Measurements from ENCODE around the gene TSPAN15.
"Not testable (repeated sequence)": the region's sequence is repeated elsewhere in the genome, so short reads cannot be mapped to it uniquely, and the experiment has no call there.

The TSPAN15 gene

DNA sequence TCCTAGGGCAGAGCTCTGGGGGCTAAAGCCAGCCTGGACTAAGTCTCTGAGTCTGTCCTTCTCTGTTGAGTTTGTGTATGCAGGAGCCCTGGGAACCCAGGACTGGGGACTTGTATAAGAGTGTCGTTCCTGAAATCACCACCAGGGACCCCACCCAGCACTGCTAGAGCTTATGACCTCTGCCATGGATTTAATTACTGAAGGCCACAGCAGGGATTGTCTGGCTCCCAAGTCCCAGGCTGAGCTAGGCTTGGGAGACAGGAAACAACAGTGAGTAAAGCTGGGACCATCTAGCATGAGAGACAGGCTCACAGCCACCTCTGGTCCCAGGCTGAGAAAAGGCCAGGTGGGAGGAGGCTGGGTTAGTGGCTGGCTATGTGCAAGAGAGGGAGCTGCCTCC lies 1.4 kb upstream of the TSPAN15 start:
- DNase-seq: peak; percentile 68 to 85 (median 77)

DNA sequence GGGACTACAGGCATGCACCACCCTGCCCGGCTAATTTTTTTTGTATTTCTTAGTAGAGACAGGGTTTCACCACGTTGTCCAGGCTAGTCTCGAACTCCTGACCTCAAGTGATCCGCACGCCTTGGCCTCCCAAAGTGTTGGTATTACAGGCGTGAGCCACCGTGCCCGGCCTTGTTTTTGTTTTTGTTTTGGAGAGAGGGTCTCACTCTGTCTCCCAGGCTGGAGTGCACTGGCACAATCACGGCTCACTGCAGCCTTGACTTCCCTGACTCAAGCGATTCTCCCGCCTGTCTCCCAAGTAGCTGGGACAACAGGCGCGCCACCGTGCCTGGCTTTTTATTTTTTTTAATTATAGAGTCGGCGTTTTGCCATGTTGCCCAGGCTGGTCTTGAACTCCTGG lies 870 bp upstream of the TSPAN15 start:
- DNase-seq: not testable (repeated sequence)

DNA sequence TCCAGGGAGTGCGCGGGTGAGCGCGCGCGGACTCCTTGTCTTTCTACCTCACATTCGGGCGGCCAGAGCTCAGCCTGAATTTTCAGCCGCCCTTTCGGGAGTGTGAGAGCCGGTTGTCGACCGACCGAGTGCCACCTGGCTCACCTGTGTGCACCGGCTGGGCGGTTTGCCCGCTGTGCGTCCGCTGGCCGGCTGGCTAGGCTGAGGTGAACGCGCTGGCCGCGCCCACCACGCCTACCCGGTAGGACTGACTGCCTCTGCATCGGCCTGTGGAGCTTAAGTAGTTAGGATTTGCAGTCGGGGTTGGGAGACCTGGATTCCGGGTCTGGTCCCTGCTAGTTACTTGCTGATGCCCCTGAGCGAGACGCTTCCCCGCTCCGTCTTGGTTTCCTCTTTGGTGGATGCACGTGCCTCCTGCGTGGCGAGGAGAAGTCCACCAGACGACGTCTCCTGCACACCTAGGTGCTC lies 553 bp downstream of the TSPAN15 start:
- peak in 1 of 3 donors; percentile 40 for DNase-seq

DNA sequence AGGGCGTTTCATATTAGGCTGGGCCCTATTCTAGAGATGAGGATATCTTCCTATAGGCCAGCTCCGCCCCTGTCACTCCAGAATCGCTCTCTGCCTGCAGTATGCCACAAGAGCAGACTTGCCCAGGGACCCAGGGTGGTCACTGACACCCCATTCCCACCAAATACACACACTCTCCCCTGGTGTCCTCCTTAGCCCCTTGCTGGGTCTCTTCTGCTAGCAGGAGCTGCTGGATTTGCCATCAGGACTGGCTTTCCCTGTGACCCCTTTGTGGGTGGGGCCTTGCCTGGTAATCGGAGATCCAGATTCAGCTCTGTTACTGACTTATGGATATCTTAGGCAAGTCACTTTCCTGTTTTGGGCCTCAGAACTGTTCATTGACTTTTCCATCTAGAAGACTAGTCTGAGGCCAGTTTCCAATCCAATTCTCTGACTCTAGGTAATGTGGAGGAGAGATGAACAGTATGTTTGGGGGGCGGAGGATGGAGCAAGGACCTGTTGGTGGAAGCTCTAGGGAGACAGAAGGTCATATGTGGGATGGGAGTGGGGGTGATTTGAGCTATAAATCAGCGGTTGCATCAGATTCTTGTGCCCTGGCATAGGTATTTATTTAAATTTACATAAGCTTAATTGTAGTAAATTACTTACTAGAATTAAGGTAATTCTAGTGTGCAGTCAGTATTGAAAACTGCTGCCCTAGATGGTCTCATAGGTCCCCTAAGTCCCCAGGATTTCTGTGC lies 1.6 kb downstream of the TSPAN15 start:
- no peak for DNase-seq

DNA sequence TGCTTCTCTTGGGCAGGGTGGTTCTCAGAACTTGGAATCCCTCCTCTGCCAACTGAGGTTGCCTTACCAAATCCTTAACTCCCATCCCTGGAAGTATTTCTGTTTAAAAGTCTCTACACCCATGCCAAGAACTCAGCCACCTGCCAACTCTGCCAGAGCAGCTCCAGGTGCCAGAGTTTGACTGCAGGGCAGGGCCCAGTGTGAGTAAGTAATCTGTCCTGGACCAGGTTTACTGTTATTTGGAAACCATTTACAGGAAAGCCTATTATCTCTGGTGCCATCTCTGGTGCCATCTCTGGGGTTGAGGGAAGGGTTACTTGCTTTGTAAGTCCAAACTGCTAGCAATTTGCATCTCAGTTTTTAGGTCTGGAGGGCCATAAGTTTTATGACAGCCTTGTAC lies 2.5 kb downstream of the TSPAN15 start:
- DNase-seq: no peak

DNA sequence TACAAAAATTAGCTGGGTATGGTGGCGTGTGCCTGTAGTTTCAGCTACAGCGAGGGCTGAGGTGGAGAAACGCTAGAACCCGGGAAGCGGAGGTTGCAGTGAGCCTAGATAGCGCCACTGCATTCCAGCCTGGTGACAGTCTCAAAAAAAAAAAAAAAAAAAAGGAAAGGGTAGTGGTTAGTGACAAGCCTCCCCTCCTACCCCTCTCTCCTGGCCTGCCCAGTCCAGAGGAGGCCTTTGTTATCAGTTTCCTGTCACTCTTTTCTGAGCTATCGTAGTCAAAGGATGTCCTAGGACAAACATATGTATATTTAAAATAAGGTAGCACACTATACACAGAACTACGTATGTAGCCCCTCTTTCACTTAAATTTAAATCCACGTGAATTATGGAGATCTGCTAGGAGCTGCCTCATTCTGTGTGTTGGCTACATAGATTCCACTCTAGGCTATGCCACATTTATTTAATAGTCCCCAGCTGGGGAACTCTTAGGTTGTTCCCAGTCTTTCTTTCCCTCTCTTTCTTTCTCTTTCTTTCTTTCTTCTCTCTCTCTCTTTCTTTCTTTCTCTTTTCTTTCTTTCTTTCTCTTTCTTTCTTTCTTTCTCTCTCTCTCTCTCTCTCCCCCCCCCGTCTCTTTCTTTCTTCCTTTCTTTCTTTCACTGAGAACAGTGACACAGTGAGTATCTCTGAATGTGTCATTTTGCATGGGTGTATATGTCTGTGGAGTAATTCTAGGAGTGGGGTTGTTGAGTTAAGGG lies 3.9 kb downstream of the TSPAN15 start:
- no peak for DNase-seq

DNA sequence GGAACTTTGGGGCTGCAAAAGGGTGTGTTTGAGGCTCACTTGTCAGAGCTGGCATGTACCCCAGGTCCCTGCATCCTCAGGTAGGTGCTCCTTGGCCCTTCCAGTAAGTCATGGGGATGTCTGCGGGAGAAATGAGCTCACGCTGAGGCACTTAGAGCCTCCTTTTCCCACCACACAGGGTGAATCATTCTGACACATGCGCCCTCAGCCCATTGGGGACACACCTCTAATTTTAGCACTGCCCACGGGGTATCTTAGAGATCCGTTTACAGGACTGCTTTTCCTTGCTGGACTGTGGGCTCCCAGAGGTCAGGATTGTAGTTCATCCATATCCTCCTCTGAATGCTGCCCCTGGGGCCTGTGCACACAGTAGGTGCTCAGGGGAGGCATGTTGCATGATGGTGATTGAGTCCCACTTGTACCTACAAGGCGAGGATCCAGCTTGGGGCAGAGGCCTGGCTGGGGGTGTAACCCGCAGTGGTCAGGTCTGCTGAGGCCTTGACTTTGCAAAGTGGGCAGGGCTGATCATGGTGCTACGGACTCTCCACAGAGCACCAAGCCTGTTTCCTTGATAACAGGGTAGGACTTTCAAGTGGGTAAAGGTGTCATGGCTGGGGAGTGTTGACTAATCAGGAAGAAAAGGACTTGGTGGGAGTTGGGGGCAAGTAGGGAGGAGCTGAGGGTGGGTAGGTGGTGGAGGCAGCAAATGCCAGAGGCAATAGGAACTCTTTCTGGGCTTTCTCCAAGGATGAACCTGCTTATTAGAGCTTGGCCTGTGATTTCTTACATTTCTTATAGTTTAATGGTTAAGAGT lies 5.8 kb downstream of the TSPAN15 start:
- DNase-seq: peak; percentile 43 to 61 (median 56)

DNA sequence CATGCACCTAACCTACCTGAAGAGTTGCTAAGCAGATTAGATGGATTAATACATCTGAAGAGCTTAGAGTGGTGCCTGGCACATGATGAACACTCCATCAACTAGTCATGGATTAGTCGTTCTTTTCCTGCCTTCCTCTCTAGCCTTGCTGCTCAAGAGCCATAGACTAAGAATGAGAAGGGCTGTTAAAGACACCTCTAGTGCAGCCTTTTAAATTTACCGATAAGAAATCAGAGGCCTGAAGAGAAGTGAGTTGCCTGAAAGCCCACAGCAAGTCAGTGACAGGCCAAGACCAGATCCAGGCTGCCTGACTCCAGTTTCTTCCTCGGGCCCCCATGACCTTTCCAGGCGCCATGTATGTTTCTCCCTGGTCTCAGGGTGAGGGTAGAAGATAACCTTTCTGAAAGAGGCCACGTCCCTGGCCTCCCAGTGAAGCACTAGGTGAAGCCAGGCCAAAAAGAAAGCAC lies 6.5 kb downstream of the TSPAN15 start:
- DNase-seq: peak in 1 of 3 donors; percentile 51

DNA sequence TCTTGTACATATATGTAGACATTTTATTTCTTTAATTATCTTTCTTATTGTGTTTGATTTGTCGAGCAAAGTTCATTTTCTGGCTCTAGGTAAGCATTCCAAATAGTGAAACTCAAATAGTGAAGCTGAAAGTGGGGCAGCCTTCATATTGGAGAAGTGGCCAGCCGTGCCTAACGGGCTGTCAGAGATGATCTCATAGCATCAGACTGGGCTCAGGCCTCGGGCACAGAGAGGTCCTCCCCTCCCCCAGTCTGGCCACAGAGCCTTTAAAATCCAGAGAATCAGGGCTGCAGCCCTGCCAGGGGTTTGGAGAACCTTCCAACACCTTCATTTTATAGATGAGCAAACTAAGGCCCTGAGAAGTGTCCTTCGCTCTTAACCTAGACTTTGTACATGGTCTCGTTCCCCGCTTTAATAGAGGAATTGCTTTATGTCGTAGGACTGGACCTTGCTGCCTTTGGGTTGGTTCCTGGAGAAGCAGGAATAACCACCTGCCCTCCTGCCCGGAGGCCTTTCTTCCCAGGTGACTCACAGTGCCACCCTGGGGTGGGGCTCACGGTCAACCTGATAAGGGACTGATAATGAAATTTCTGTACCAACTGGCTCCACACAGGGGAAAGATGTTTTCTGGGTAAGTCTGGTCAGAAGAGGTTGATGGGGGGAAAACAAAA lies 7.3 kb downstream of the TSPAN15 start:
- peak; percentile 85 to 86 (median 86) for DNase-seq

DNA sequence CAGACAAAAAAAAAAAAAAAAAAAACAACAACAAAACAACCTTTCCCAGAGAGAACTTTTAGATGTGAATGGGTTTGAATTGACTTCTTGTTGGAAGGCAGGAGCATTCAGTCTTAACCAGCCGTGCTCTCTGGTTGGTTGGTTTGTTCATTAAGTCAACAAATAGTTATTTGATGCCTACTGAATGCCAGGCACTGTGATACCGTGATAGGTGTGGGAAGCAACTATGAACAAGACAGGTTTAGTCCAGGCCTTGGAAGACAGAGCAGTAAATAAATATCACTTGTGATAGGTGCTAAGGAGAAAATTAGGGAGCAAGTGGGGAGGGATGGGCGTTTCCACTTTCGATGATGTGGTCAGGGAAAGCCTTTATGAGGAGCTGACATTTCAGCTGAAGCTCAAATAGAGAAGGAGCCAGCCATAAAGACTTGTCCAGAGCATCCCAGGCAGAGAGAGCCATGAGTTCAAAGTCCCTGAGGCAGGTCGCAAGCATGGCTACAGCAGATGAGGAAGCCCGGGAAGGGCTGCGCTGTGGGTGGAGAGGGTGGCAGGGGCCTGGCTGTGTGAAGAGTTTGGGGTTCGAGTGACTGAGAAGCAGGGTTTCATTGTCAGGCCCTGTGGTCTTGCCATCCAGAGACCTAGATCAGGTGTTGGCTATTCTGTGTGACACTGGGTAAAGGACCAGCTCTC lies 8.0 kb downstream of the TSPAN15 start:
- no peak for DNase-seq

DNA sequence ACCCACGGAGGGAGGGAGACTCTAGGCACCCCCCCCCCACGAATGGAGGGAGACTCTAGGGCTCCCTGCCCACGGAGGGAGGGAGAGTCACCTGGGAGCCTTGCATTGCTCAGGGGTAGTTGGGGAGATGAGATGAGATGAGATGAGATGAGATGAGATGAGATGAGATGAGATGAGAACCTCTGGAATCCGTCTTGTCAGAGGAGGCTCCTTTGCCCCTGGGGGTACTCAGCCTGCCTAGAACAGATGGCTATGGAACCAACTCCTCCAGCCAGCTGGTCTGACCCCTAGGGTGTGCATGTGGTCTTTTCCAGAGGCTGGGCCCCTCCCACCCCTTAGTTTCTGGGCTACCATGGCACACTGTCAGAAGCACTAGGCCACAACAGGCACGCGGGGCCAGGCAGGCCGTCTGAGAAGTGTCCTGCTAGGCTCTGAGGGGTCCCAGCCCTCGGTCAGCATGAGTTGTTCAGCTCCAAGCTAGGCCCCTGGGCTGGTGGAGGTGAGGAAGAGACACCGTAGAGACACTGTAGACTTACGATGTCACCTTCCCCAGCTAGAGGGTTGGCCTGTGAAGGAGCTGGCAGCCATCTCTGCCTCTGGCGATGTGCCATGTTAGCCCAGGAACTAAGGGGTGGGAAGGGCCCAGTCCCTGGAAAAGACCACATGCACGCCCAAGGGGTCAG lies 8.8 kb downstream of the TSPAN15 start:
- DNase-seq: no peak

DNA sequence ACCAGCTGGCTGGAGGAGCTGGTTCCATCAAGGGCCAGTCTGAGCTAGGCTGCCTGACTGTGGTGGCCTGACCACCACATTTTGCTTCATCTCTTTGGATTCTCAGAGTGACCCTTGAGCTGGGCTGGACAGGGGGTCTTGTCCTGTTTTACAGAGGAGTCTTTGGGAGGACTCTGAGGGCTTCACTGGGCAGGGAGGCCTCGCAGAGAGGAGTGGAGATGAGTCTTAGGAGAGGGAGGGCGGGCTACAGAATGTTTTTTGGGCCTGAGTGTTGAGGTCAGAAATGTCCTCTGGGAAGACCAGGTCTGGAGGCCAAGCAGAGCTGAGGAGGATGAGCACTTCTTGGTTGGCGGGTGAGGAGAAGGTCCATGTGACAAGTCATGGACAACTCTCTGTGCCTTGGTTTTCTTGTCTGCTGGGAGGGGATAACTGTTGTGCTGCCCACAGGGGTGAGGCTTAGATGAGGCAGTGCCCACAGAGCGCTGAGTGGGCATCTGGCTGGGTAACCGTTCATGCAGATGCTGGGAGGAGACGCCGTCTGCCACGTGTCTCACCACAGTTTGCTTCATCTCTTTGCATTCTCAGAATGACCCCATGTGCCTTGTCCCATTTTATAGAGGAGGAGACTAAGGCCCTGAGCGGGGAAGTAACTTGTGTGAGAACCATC lies 9.4 kb downstream of the TSPAN15 start:
- no peak for DNase-seq

DNA sequence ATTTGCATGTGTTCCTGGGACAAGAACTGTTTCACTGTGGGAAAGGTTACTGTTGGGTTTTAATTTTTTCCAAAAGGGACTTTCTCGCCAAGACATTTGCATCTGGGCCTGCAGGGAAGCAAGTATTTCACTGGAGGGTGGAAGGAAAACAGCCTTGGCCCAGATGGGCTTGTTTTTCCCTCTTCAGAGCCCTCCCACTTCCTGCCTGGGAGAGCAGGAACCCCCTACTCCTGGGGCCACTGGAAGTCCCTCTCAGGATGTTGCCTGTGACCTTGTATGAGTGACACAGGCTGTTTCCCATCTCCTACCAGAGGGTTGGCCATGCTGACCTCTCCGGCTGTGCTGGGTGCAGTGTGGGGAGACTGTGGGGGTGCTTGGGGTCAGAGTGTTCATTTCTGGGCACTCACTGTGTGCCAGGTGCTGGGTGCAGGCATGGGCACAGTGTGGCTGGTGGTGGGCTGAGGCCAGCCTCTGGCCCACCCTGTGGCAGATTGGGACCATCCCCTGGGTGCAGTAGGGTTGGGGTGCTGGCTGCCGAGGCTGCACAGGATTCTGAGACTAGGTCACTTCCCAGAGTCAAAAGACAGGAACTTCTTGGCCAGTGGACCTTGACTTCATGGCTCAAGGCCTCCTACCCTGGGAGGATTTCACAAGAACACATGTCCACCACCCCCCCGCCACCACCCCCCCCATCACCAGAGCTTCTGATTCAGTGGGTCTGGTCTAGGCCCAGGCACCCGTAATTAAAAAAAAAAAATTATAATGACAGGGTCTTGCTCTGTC lies 10.2 kb downstream of the TSPAN15 start:
- DNase-seq: peak in 2 of 3 donors; percentile 73 to 83

DNA sequence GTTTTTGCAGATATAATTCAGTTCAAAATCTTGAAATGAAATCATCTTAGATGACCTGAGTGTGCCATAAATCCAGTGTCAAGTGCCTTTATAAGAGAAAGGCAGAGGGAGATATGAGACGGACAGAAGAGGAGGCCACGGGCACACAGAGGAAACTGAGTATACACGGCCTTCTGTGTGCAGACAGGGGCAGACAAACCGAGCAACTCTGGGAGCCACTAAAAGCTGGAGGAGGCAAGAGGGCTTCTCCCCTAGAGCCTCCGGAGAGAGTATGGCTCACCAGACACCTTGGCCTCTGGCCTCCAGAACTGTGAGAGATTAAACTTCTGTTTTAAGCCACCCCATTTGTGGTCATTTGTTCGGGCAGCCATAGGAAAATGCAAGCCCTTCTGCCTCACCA lies 12.6 kb downstream of the TSPAN15 start:
- no peak for DNase-seq

DNA sequence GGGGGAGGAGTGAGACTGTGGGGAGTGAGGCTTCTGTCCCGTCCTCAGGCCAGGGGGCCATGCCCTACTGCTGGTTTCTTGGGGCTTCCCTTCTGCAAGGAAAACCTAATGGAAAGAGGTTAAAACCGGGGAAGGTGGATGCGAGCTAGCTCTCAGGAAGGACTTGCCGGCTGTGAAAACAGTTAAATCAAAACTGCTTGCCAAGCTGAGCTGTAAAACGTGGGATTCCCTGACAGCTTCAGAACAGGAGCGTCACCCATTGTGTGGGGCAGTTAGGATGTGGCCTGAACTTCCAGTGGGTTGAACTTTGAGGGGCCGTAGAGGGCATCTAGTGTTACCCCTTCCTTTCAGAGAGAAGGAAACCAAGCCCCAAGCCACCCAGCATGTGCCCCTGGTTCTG lies 13.1 kb downstream of the TSPAN15 start:
- no peak for DNase-seq

DNA sequence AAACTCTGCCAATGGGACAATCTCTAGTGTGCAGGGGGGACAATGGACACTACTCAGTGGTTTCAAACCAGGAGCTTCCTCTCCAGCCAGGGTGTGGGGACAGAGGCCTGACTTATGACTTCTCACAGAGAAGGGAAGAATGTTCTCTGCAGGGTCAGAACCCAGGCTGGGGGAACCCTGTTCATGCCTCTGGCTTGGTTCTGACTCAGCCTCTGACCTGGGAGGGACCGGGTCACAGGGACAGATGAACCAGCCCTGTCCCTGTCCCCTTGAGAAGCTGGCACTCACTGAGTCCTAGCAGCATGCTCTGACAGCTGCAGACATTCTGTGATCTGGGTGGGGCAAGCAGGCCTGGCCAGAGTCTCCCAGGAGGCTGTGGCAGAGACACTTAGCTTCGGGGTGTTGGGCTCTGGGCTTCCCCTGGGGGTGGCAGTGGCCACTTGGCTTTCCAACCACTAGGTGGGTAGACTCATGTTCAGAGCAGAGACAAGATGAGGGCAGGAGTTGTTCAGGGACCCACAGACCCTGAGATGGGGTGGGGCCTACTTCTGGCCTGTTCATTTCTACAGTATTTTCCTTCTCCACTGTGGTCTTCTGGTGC lies 13.6 kb downstream of the TSPAN15 start:
- peak; percentile 73 to 80 (median 75) for DNase-seq

DNA sequence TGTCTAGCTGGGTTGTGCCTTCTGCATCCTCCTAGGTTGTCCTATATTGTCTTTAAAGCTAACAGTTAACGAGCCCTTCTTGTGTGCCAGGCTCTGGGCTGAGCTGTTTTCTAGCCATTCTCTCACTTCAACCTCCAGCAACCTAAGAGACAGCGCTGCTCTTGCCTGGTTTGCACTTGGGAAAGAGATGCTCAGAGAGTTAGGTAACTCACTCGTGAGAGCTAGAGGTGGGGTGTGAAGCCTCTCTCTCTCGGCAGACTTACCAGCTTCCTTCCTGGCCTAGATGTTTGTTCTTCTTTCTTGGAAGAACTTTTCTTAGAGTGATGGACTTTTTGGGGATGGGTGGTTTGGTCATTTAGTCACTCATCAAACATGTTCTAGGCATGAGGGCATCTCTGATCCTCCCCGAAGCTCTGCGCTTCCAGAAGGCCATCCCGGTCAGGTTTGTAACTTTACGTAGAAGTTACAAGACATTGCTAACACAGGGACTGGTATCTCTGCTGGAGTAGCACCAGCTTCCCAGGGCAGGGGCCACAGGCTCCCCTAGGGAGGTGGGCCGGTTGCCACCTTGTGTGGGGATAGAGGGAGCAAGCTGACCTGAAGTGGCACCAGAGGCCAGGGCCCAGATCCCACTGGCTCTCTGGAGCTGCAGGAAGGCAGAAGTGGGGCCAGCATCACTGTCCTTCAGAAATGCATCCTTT lies 14.3 kb downstream of the TSPAN15 start:
- DNase-seq: peak in 1 of 3 donors; percentile 17

DNA sequence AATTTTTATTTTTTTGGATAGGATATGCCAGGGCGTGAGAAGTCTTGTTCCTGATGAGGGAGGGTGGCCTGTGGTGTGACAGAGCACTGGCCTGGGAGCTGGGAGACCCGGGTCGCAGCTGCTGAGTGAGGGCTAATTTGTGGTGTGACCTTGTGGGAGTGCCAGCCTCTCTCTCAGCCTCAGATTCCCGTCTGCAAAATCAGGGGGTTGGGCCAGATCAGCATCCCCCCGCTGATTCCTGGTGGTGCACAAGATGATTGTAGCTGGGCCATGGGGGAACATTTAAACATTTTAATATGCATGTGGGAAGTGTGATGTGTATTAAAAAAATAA lies 14.9 kb downstream of the TSPAN15 start:
- DNase-seq: no peak

DNA sequence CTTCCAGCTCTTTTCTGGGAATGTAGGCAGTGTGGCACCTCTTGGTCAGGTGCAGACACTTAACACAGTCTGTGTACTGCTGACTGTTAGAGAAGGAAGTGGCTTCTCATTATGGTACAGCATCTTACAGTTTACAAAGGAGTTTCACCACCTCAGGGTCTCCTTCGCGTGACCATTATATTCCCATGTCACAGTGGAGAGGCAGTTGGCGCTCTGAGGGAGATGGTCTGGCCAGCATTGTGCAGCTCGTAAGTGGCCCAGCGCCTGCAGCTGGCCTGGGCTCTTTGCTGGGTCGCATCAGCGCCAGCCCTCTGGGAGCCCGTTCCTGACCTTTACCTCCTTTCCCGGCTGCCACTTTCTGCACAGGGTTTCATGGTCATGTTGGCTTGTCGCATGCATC lies 15.4 kb downstream of the TSPAN15 start:
- DNase-seq: no peak

Data from suppressor macrophage treated with lipopolysaccharide for 1 hour (primary cell).